Keratinocyte (primary cell): Measurements from ENCODE around the gene NT5M. TPM values are rescaled to one million over a fixed set of nuclear protein-coding genes. Genes with fewer than 3 reads are reported as not detected.

ENCODE experiments used
- DNase-seq: peaks from one replicate; pipeline ENCODE4 v3.0.0-alpha.2; 2011; ENCODE audit warnings: low read depth, missing footprints, low spot score
- FAIRE-seq: peaks from 2 replicates; lab custom pipeline; 2011; peaks lifted over from hg19 to GRCh38; lab: Jason Lieb, UNC
- H2AFZ ChIP-seq: 2 replicates; pipeline ENCODE4 v1.6.0; 2012; ENCODE audit warnings: low read length, control low read depth, inconsistent platforms; ENCODE audit not compliant: control insufficient read depth
- H3K27ac ChIP-seq: 2 replicates; pipeline ENCODE4 v1.5.1; 2011; ENCODE audit warnings: low read length; ENCODE audit not compliant: control insufficient read depth, insufficient read depth
- H3K27me3 ChIP-seq: 3 replicates; pipeline ENCODE4 v1.6.0; 2011; ENCODE audit warnings: low read length; ENCODE audit not compliant: control insufficient read depth, insufficient read depth; ENCODE audit errors: extremely low read depth
- H3K36me3 ChIP-seq, 2 experiments: 2 replicates in 1 of 2; 3 replicates in 1 of 2; pipeline ENCODE4 v1.5.1; 2011; ENCODE audit warnings: low read length in 2 of 2, mild to moderate bottlenecking in 1 of 2; ENCODE audit not compliant: control insufficient read depth in 2 of 2, insufficient read depth in 2 of 2; ENCODE audit errors: extremely low read depth in 1 of 2
- H3K4me1 ChIP-seq: 3 replicates; pipeline ENCODE4 v1.5.1; 2011; ENCODE audit warnings: low read length; ENCODE audit not compliant: control insufficient read depth, insufficient read depth; ENCODE audit errors: extremely low read depth
- H3K4me2 ChIP-seq: 3 replicates; pipeline ENCODE4 v1.6.0; 2011; ENCODE audit warnings: low read depth, low read length; ENCODE audit not compliant: control insufficient read depth, insufficient read depth; ENCODE audit errors: extremely low read depth
- H3K4me3 ChIP-seq, 3 experiments: fragments of 200-600 bp in 1 of 3; sonication (generic) in 1 of 3; 2 replicates in 2 of 3; 3 replicates in 1 of 3; pipeline ENCODE4 v1.5.1; 2011 to 2016; ENCODE audit warnings: low read length in 3 of 3, mild to moderate bottlenecking in 3 of 3, control low read depth in 2 of 3, inconsistent platforms in 1 of 3, low read depth in 1 of 3, mixed read lengths in 1 of 3, mixed run types in 1 of 3, moderate library complexity in 1 of 3; ENCODE audit not compliant: control insufficient read depth in 2 of 3, insufficient read depth in 2 of 3; ENCODE audit errors: extremely low read depth in 1 of 3
- H3K79me2 ChIP-seq: 2 replicates; pipeline ENCODE4 v1.6.0; 2012; ENCODE audit warnings: low read length; ENCODE audit not compliant: control insufficient read depth, insufficient read depth
- H3K9ac ChIP-seq: 3 replicates; pipeline ENCODE4 v1.6.0; 2011; ENCODE audit warnings: low read length; ENCODE audit not compliant: control insufficient read depth, insufficient read depth; ENCODE audit errors: extremely low read depth
- H3K9me1 ChIP-seq: 3 replicates; pipeline ENCODE4 v1.6.0; 2011; ENCODE audit warnings: low read length; ENCODE audit not compliant: control insufficient read depth, insufficient read depth; ENCODE audit errors: extremely low read depth
- H3K9me3 ChIP-seq: 2 replicates; pipeline ENCODE4 v1.5.1; 2012; ENCODE audit warnings: low read depth, low read length; ENCODE audit not compliant: control insufficient read depth
- H4K20me1 ChIP-seq: 3 replicates; pipeline ENCODE4 v1.6.0; 2011; ENCODE audit warnings: low read length; ENCODE audit not compliant: control insufficient read depth, insufficient read depth; ENCODE audit errors: extremely low read depth
- EZH2 ChIP-seq: IDR thresholded peaks from one replicate; pipeline ENCODE4 v1.6.1; 2012; ENCODE audit warnings: inconsistent platforms, mild to moderate bottlenecking, low read length, moderate library complexity
- dilution Hi-C: fragments of 300-500 bp; cut with MboI; formaldehyde crosslinking; loops from one replicate; pipeline ENCODE4 v1.7.0; 2020; ENCODE audit warnings: low sequenced_read_pairs; ENCODE audit not compliant: extremely low pct_ligation_motif_present
- polyA plus RNA-seq, 5 experiments: library from polyadenylated mRNA; depleted of rRNA in 3 of 5; stranded (reverse) in 3 of 5; stranded (forward) in 1 of 5; unstranded in 1 of 5; fragments of >200 nt; gene quantifications; 1 replicate in 1 of 5; 2 replicates in 3 of 5; 3 replicates in 1 of 5; pipeline versions ENCODE4 v1.2.1 to v1.2.3, GENCODE V29; 2011 to 2012; ENCODE audit warnings: missing spikeins in 2 of 5, low read depth in 1 of 5, low replicate concordance in 1 of 5
- TF ChIP-seq, protein P1 (sequence below), 3 experiments: IDR thresholded peaks in 1 of 3; conservative IDR thresholded peaks in 1 of 3; optimal IDR thresholded peaks in 1 of 3; 2 replicates in 2 of 3; 3 replicates in 1 of 3; pipeline versions ENCODE3 to v1.5.1; 2011; ENCODE audit warnings: low read length in 3 of 3, mild to moderate bottlenecking in 3 of 3, moderate library complexity in 2 of 3, control low read depth in 1 of 3, inconsistent platforms in 1 of 3; ENCODE audit not compliant: insufficient read depth in 2 of 3; ENCODE audit errors: extremely low read depth in 1 of 3

NT5M gene
- polyA plus RNA-seq, 1 donor (not counting 4 experiments of a cell fraction or from before 2014, with no cell fraction given) = 0.16 TPM

DNA sequence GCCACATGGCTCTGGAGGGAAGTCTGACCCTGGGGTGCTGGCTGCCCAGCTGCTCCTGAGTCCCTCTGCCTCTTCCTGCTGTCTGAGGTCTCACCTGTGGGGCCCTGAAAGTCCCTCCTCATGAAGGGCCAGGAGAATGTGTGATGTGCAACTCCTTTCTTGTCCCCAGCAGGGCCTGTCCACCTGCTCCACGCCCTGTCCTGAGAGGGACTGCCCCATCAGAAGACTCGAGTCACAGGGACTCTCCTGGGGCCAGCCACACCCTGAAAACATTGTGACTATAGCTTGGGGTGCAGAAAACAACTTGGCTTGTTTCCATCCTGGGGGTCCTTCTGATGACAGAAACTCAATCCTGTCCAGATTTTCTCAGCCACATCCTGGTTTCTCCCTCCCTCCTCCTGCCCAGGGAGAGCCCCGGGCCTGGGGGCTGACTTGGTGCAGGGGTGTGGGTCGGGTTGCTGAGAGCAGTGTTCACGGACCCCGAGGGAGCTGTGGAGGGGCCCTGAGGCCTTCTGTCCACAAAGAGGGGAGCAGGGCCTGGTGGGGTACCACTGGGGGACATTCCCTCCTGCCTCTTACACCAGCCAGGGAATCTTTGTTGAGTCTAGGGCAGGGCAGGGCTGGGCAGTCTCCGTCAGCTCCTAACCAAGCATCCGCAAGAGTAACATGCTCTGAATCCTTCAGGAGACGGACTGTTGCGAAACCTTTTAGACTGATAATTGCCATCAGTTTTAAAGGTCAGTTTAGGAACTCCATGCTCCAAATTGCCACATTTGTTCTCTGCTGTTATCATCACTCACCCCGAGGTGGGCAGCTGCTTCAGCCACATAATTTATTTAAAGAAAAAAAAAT is 45.9 kb downstream of the NT5M start:
- dilution Hi-C loops = no loop called here

GRCh38 chr17:17349724-17350106 is 46.5 kb downstream of the NT5M start:
- TF ChIP-seq, protein P1, sequence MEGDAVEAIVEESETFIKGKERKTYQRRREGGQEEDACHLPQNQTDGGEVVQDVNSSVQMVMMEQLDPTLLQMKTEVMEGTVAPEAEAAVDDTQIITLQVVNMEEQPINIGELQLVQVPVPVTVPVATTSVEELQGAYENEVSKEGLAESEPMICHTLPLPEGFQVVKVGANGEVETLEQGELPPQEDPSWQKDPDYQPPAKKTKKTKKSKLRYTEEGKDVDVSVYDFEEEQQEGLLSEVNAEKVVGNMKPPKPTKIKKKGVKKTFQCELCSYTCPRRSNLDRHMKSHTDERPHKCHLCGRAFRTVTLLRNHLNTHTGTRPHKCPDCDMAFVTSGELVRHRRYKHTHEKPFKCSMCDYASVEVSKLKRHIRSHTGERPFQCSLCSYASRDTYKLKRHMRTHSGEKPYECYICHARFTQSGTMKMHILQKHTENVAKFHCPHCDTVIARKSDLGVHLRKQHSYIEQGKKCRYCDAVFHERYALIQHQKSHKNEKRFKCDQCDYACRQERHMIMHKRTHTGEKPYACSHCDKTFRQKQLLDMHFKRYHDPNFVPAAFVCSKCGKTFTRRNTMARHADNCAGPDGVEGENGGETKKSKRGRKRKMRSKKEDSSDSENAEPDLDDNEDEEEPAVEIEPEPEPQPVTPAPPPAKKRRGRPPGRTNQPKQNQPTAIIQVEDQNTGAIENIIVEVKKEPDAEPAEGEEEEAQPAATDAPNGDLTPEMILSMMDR (optimal IDR thresholded peaks at IDR 0.05 in 1 of 3, IDR thresholded peaks at IDR 0.05 in 1 of 3, conservative IDR thresholded peaks at IDR 0.05 in 1 of 3; ENCODE audit: extremely low read depth in 1 of 3, insufficient read depth in 2 of 3, low read length in 3 of 3) = no peak
- no peak for TF ChIP-seq EZH2
- Histone ChIP-seq H3K79me2 (no peaks in the 10 kb centered on the region), H3K4me2 (no peak overlapping the region), H3K4me1 (no peaks in the 10 kb centered on the region), H3K4me3 (no peak overlapping the region), H3K27ac (no peak overlapping the region), H3K9ac (no peak overlapping the region), H3K27me3 (peaks cover 23% of the 10 kb centered on the region), H3K9me1 (no peaks in the 10 kb centered on the region), H2AFZ (no peak overlapping the region), H4K20me1 (no peaks in the 10 kb centered on the region), H3K36me3 (no peaks in the 10 kb centered on the region), H3K9me3 (no peaks in the 10 kb centered on the region)
- FAIRE-seq (no peak), DNase-seq (no peak)
- dilution Hi-C loops = no loop called here

More for the DNA sequence above, 45.9 kb downstream of the NT5M start:
- Histone ChIP-seq H3K27ac (no peak overlapping the region), H3K9me3 (no peaks in the 10 kb centered on the region), H3K4me1 (no peaks in the 10 kb centered on the region), H3K9me1 (no peaks in the 10 kb centered on the region), H3K79me2 (no peaks in the 10 kb centered on the region), H2AFZ (no peak overlapping the region), H3K36me3 (no peaks in the 10 kb centered on the region), H4K20me1 (no peaks in the 10 kb centered on the region), H3K9ac (no peak overlapping the region), H3K4me2 (no peak overlapping the region), H3K27me3 (peaks cover 23% of the 10 kb centered on the region), H3K4me3 (no peak overlapping the region)
- DNase-seq (no peak), FAIRE-seq (no peak)
- TF ChIP-seq EZH2 = no peak
- TF ChIP-seq, protein P1 (optimal IDR thresholded peaks at IDR 0.05 in 1 of 3, IDR thresholded peaks at IDR 0.05 in 1 of 3, conservative IDR thresholded peaks at IDR 0.05 in 1 of 3; ENCODE audit: extremely low read depth in 1 of 3, insufficient read depth in 2 of 3, low read length in 3 of 3) = no peak
